Stimulated activated CD8-positive, alpha-beta memory T cell treated with anti-CD3 and anti-CD28 coated beads, Interleukin-2, amount 100 ng/mL, for 1 hour (primary cell): ENCODE results near the gene CDH4.

ENCODE experiments used
- DNase-seq, 2 donors: peaks; one replicate each; pipeline ENCODE4 v3.0.0-alpha.2; 2020; ENCODE audit warnings: low read depth in 2 of 2

CDH4 gene

GRCh38 chr20:61631751-61632150, 379.7 kb downstream of the CDH4 start:
- no peak for DNase-seq

GRCh38 chr20:61633004-61633403, 380.9 kb downstream of the CDH4 start:
- DNase-seq: no peak

- DNase-seq: no peak
These were observed 382.5 kb downstream of the CDH4 start for GRCh38 chr20:61634376-61635145.

- DNase-seq: no peak
These were observed 383.8 kb downstream of the CDH4 start for GRCh38 chr20:61635721-61636455.

GRCh38 chr20:61636531-61637116, 384.6 kb downstream of the CDH4 start:
- no peak for DNase-seq

GRCh38 chr20:61638802-61639585, 386.9 kb downstream of the CDH4 start:
- DNase-seq: no peak

- no peak for DNase-seq
These were observed 388.2 kb downstream of the CDH4 start for GRCh38 chr20:61640131-61640870.

- DNase-seq: no peak
These were observed 388.8 kb downstream of the CDH4 start for GRCh38 chr20:61640871-61641245.

- DNase-seq: no peak
These were observed 391.8 kb downstream of the CDH4 start for GRCh38 chr20:61643656-61644377.

- no peak for DNase-seq
These were observed 392.5 kb downstream of the CDH4 start for GRCh38 chr20:61644378-61645076.

- DNase-seq: no peak
These were observed 393.7 kb downstream of the CDH4 start for GRCh38 chr20:61645732-61646131.

- DNase-seq: no peak
These were observed 394.4 kb downstream of the CDH4 start for GRCh38 chr20:61646453-61646852.

GRCh38 chr20:61646986-61647385, 394.9 kb downstream of the CDH4 start:
- no peak for DNase-seq

- DNase-seq: no peak
These were observed 395.6 kb downstream of the CDH4 start for GRCh38 chr20:61647702-61648101.

- DNase-seq: no peak
These were observed 397.2 kb downstream of the CDH4 start for GRCh38 chr20:61649105-61649859.

- no peak for DNase-seq
These were observed 397.8 kb downstream of the CDH4 start for GRCh38 chr20:61649860-61650162.

- no peak for DNase-seq
These were observed 399.1 kb downstream of the CDH4 start for GRCh38 chr20:61650912-61651733.

- DNase-seq: no peak
These were observed 400.1 kb downstream of the CDH4 start for GRCh38 chr20:61652146-61652545.

- no peak for DNase-seq
These were observed 402.7 kb downstream of the CDH4 start for GRCh38 chr20:61654726-61655125.
